Upper lobe of left lung (tissue), 6 donors: ENCODE results near the gene IGFL2. TPM values are rescaled to one million over a fixed set of nuclear protein-coding genes. Genes with fewer than 3 reads are reported as not detected.

ENCODE experiments used
- ATAC-seq, 2 donors: fragments of 200-7000 bp; cut with Tn5 transposase; one replicate each; pipeline ENCODE4 v1.9.1; 2022; ENCODE audit warnings: mild to moderate bottlenecking in 2 of 2, moderate library complexity in 2 of 2; ENCODE audit not compliant: low FRiP score in 2 of 2
- DNase-seq, 2 donors: peaks; one replicate each; pipeline ENCODE4 v3.0.0-alpha.2; 2019 to 2020
- H3K27ac ChIP-seq, 4 donors: fragments of 200-600 bp; sonication (generic); one replicate each; pipeline ENCODE4 v1.5.1; 2016 to 2019
- H3K27me3 ChIP-seq, 4 donors: fragments of 200-600 bp; sonication (generic); one replicate each; pipeline ENCODE4 v1.5.1; 2017 to 2019
- H3K36me3 ChIP-seq, 4 donors: fragments of 200-600 bp; sonication (generic); one replicate each; pipeline ENCODE4 v1.5.1; 2016 to 2019
- H3K4me1 ChIP-seq, 4 donors: fragments of 200-600 bp; sonication (generic); one replicate each; pipeline ENCODE4 v1.5.1; 2018 to 2019
- H3K4me3 ChIP-seq, 4 donors: fragments of 200-600 bp; sonication (generic); one replicate each; pipeline ENCODE4 v1.5.1; 2017 to 2019; ENCODE audit warnings: mild to moderate bottlenecking in 2 of 4, moderate library complexity in 1 of 4
- H3K9me3 ChIP-seq, 4 donors: fragments of 200-600 bp; sonication (generic); one replicate each; pipeline ENCODE4 v1.5.1; 2018 to 2019
- EP300 ChIP-seq, 4 donors: sonication (generic); formaldehyde crosslinking; IDR thresholded peaks; one replicate each; pipeline ENCODE4 v1.5.1; 2017; ENCODE audit warnings: antibody characterized with exemption in 4 of 4, control low read depth in 2 of 4
- POLR2A ChIP-seq, 4 donors: fragments of 450-650 bp; IDR thresholded peaks; one replicate each; pipeline ENCODE4 v1.5.1; 2016 to 2017; ENCODE audit warnings: antibody characterized with exemption in 4 of 4, mild to moderate bottlenecking in 2 of 4
- POLR2AphosphoS5 ChIP-seq, 2 donors: sonication (generic); formaldehyde crosslinking; IDR thresholded peaks; one replicate each; pipeline ENCODE4 v1.5.1; 2017; ENCODE audit warnings: antibody characterized with exemption in 2 of 2
- WGBS, 2 donors: methylation state at CpG; one replicate each; pipeline ENCODE4 v1.1.5; 2017 to 2018; 5-methylcytosine and 5-hydroxymethylcytosine counted together
- total RNA-seq, 6 donors: library from RNA; depleted of rRNA in 4 of 6; stranded (reverse); fragments of >200 nt in 4 of 6; gene quantifications; one replicate each; pipeline versions ENCODE4 v1.1.0 to v1.2.1, GENCODE V29; 2016 to 2021
- TF ChIP-seq, protein P1 (sequence below), 6 experiments: fragments of 450-650 bp in 4 of 6; fragments of 200-600 bp in 2 of 6; sonication (generic) in 2 of 6; IDR thresholded peaks; one replicate each; pipeline ENCODE4 v1.5.1; 2016 to 2019; ENCODE audit warnings: antibody characterized with exemption in 6 of 6
- donor health status: DM: no; HTN: no; CAD: no; lungs with moderate emphysema.
- donor health status: DM: no; HTN: yes; CAD: no; lungs with severe emphysema.

The IGFL2 gene
- total RNA-seq, 6 donors from 2014 or later = 0.51 TPM; not detected in 5

DNA sequence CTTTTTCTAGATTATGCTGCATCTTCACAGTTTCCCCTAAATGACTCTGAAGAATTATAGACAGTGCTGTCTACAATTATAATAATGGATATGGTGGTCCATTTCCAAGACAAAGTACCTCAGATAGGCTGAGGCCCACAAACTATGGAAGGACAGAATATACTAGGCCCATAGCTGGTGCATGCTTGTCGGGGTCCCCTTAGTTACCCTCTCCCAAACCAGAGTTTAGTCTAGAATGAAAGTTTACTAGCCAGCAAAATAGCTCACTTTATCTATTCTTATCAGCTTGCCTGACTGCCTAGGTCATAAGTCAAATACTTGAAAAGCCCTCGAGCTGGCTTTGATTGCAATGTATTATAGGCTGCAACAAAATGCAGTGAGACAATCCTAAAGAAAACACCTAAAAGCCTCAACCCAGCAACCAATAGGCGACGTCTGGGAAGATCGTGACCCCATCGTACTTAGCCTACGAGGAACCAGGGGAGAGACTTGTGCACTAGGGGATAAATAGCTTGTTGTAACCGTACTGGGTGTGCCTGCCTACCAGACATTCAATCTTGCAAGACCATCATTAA, 785 bp upstream of the IGFL2 start:
- Histone ChIP-seq H3K9me3 (no peaks in the 10 kb centered on the region), H3K4me1 (no peaks in the 10 kb centered on the region), H3K4me3 (no peak overlapping the region), H3K27me3 (no peaks in the 10 kb centered on the region), H3K36me3 (no peaks in the 10 kb centered on the region), H3K27ac (no peak overlapping the region)
- ATAC-seq (no peak), DNase-seq (no peak)
- TF ChIP-seq POLR2AphosphoS5 (IDR thresholded peaks at IDR 0.05) (no peak), POLR2A (IDR thresholded peaks at IDR 0.05) (no peak), EP300 (IDR thresholded peaks at IDR 0.05) (no peak)
- TF ChIP-seq, protein P1, sequence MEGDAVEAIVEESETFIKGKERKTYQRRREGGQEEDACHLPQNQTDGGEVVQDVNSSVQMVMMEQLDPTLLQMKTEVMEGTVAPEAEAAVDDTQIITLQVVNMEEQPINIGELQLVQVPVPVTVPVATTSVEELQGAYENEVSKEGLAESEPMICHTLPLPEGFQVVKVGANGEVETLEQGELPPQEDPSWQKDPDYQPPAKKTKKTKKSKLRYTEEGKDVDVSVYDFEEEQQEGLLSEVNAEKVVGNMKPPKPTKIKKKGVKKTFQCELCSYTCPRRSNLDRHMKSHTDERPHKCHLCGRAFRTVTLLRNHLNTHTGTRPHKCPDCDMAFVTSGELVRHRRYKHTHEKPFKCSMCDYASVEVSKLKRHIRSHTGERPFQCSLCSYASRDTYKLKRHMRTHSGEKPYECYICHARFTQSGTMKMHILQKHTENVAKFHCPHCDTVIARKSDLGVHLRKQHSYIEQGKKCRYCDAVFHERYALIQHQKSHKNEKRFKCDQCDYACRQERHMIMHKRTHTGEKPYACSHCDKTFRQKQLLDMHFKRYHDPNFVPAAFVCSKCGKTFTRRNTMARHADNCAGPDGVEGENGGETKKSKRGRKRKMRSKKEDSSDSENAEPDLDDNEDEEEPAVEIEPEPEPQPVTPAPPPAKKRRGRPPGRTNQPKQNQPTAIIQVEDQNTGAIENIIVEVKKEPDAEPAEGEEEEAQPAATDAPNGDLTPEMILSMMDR (IDR thresholded peaks at IDR 0.05) = no peak
- 53 to 73% methylated on average over 8 of the region's 8 CpGs for WGBS, 2 donors

DNA sequence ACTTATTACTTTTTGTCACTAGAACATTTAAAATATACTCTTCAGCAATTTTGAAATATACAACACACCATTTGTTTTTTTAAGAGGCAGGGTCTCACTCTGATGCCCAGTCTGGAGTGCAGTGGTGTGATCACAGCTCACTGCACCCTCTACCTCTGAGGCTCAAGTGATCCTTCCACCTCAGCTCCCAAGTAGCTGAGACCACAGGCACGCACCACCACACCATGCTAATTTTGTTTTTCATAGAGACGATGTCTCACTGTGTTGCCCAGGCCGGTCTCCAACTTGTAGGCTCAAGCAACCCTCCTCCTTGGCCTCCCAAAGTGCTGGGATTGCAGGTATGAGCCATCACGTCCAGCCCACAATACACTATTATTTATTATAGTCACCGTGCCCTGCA, 2.6 kb downstream of the IGFL2 start:
- DNase-seq (no peak), ATAC-seq (no peak)
- 86 to 91% methylated on average over 5 of the region's 5 CpGs for WGBS, 2 donors
- no peaks in the 10 kb centered on the region for H3K4me1 ChIP-seq
- TF ChIP-seq, protein P1 (IDR thresholded peaks at IDR 0.05) = no peak
- TF ChIP-seq EP300 (IDR thresholded peaks at IDR 0.05) (no peak), POLR2AphosphoS5 (IDR thresholded peaks at IDR 0.05) (no peak), POLR2A (IDR thresholded peaks at IDR 0.05) (no peak)
- H3K27ac ChIP-seq = no peak overlapping the region
- H3K36me3 ChIP-seq = no peaks in the 10 kb centered on the region
- no peak overlapping the region for H3K4me3 ChIP-seq
- H3K27me3 ChIP-seq = peaks cover 0 to under 1% (median 0%) of the 10 kb centered on the region in 4 donors
- no peaks in the 10 kb centered on the region for H3K9me3 ChIP-seq

DNA sequence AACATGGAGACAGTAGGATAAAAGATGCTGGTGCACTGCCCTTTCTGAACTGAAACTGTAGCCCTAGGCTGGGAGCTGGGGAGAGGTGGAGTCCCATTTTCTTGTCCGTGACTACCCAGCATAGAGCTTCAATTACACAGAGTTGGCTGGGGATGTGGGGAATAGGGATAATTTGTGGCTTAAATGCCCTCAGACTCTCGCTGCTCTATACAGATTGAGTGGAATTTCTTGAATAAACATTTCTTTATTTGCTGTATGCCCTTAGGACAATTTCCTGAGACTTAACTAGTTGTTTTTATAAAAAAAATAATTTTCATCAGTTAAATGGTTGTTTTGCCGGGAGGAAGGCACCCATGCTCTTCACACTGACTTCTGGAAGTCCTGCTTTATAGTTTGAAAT, 7.2 kb downstream of the IGFL2 start:
- no peak overlapping the region for H3K27ac ChIP-seq
- peaks cover 0 to 3% (median 0%) of the 10 kb centered on the region in 4 donors for H3K27me3 ChIP-seq
- H3K36me3 ChIP-seq = no peaks in the 10 kb centered on the region
- ATAC-seq (no peak), DNase-seq (no peak)
- TF ChIP-seq, protein P1 (IDR thresholded peaks at IDR 0.05) = no peak
- no peak for TF ChIP-seq POLR2A (IDR thresholded peaks at IDR 0.05)
- no peak for TF ChIP-seq EP300 (IDR thresholded peaks at IDR 0.05)
- TF ChIP-seq POLR2AphosphoS5 (IDR thresholded peaks at IDR 0.05) = no peak
- H3K4me1 ChIP-seq = no peaks in the 10 kb centered on the region
- no peaks in the 10 kb centered on the region for H3K9me3 ChIP-seq
- WGBS, 2 donors = 60 to 66% methylated on average over 3 of the region's 3 CpGs
- H3K4me3 ChIP-seq = no peak overlapping the region

DNA sequence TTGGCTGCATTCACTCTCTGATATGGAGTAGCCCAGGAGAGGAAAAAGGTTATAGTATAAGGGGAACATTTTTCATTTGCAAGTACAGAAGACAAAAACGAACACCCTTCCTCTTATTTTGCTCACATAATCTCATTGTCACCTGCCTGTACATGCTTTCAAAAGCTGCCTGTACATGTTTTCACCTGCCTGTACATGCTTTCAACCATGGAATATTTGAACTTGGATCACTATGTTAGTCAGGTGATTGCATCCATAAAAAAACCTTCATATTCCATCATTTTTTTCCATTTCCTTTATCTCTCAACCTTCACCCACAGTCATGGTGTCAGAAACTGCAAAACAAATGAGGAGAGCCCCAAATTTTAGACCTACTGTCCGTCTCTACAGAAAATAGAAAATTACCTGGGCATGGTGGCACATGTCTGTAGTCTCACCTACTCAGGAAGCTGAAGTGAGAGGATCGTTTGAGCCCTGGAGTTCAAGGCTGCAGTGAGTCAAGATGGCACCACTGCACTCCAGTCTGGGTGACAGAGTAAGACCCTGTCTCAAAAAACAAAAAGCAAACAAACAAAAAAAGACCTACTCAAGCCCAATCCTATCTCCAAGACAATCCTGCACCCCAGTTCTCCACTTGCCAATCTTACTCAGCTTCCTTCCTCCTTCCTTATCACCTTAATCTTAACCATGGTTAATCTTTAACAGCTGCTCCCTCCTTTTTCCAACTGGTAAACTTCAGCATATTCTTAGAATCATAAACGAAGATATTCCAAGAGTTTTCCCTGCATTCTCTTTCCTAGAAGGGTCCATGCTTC, 11.6 kb downstream of the IGFL2 start:
- TF ChIP-seq POLR2AphosphoS5 (IDR thresholded peaks at IDR 0.05) = no peak
- TF ChIP-seq POLR2A (IDR thresholded peaks at IDR 0.05) = no peak
- TF ChIP-seq EP300 (IDR thresholded peaks at IDR 0.05) = no peak
- TF ChIP-seq, protein P1 (IDR thresholded peaks at IDR 0.05) = no peak
- DNase-seq = no peak
- H3K27me3 ChIP-seq = peaks cover 0 to 3% (median 0%) of the 10 kb centered on the region in 4 donors
- no peak for ATAC-seq
- H3K36me3 ChIP-seq = no peaks in the 10 kb centered on the region
- H3K27ac ChIP-seq = no peak overlapping the region
- no peaks in the 10 kb centered on the region for H3K4me1 ChIP-seq
- H3K9me3 ChIP-seq = peaks cover 0 to 3% (median 0%) of the 10 kb centered on the region in 4 donors
- 42 to 56% methylated on average over 4 of the region's 4 CpGs for WGBS, 2 donors
- no peak overlapping the region for H3K4me3 ChIP-seq
